ENCODE results near the gene ASTL.

Gene ASTL

GRCh38 chr2:96099861-96100798, 38.2 kb downstream of the ASTL start:
- TF ChIP-seq GABPA (IDR thresholded peaks at IDR 0.05; ENCODE audit: low read depth) (no peak), SPI1 (IDR thresholded peaks at IDR 0.05; ENCODE audit: borderline replicate concordance, low read depth) (0 out of 2 replicates have a peak, but pooled peaks have one; percentile 3)

GRCh38 chr2:96098900-96099590, 39.3 kb downstream of the ASTL start:
- Histone ChIP-seq H3K27ac (replicated peaks) (no peak overlapping the region), H3K27me3 (ENCODE audit: insufficient read depth, poor library complexity, severe bottlenecking) (no peaks in the 10 kb centered on the region), H3K4me3 (replicated peaks; ENCODE audit: insufficient read depth, low read length) (no peak overlapping the region)
- no peak for TF ChIP-seq POLR2AphosphoS5 (IDR thresholded peaks at IDR 0.05; ENCODE audit: low read depth)
- TF ChIP-seq SPI1 (IDR thresholded peaks at IDR 0.05; ENCODE audit: borderline replicate concordance, low read depth) = no peak
- no peak for TF ChIP-seq CTCF (IDR thresholded peaks at IDR 0.05; ENCODE audit: insufficient read depth, low read length)
- no peak for TF ChIP-seq REST (IDR thresholded peaks at IDR 0.05; ENCODE audit: insufficient replicate concordance, low read depth)
- TF ChIP-seq GABPA (IDR thresholded peaks at IDR 0.05; ENCODE audit: low read depth) = no peak
- DNase-seq (ENCODE audit: low read depth in 1 of 2, low spot score in 1 of 2) = no peak

More at GRCh38 chr2:96099861-96100798, 38.2 kb downstream of the ASTL start:
- Histone ChIP-seq H3K4me3 (replicated peaks; ENCODE audit: insufficient read depth, low read length) (no peak overlapping the region), H3K27me3 (ENCODE audit: insufficient read depth, poor library complexity, severe bottlenecking) (no peaks in the 10 kb centered on the region), H3K27ac (replicated peaks) (no peak overlapping the region)
- DNase-seq (ENCODE audit: low read depth in 1 of 2, low spot score in 1 of 2) = no peak

- H3K27ac ChIP-seq (replicated peaks) = no peak overlapping the region
- no peak for DNase-seq (ENCODE audit: low read depth in 1 of 2, low spot score in 1 of 2)
- H3K27me3 ChIP-seq (ENCODE audit: insufficient read depth, poor library complexity, severe bottlenecking) = no peaks in the 10 kb centered on the region
- TF ChIP-seq REST (IDR thresholded peaks at IDR 0.05; ENCODE audit: insufficient replicate concordance, low read depth) = no peak
- no peak for TF ChIP-seq SPI1 (IDR thresholded peaks at IDR 0.05; ENCODE audit: borderline replicate concordance, low read depth)
- no peak for TF ChIP-seq GABPA (IDR thresholded peaks at IDR 0.05; ENCODE audit: low read depth)
- TF ChIP-seq CTCF (IDR thresholded peaks at IDR 0.05; ENCODE audit: insufficient read depth, low read length) = no peak
- TF ChIP-seq POLR2AphosphoS5 (IDR thresholded peaks at IDR 0.05; ENCODE audit: low read depth) = no peak
- no peak overlapping the region for H3K4me3 ChIP-seq (replicated peaks; ENCODE audit: insufficient read depth, low read length)
These were observed 40.1 kb downstream of the ASTL start for GRCh38 chr2:96097951-96098823.

All from HL-60 (cell line).